ENCODE results near the gene OCA2. TPM values are rescaled to one million over a fixed set of nuclear protein-coding genes. Genes with fewer than 3 reads are reported as not detected.
"Not testable (repeated sequence)": the region's sequence is repeated elsewhere in the genome, so short reads cannot be mapped to it uniquely, and the experiment has no call there.

The OCA2 gene
- total RNA-seq, 2 experiments from 2014 or later = not detected

GRCh38 chr15:27714675-27715074 is 384.4 kb downstream of the OCA2 start:
- no peaks in the 10 kb centered on the region for H3K9me2 ChIP-seq (ENCODE audit: insufficient read depth, low read length)
- no peak overlapping the region for H3K4me2 ChIP-seq (ENCODE audit: low read length)
- H3K79me2 ChIP-seq (ENCODE audit: insufficient read depth, low read depth, low read length) = no peaks in the 10 kb centered on the region
- ChIA-PET POLR2A (no interaction called here), CTCF (ENCODE audit: unreplicated experiment) (no interaction called here)
- BruUV-seq (replicated peaks) = no TSS peak
- no peaks in the 10 kb centered on the region for H4K20me1 ChIP-seq (ENCODE audit: insufficient read depth, low read length)
- H3K4me3 ChIP-seq (ENCODE audit: low read depth, low read length, poor library complexity, severe bottlenecking) = no peak overlapping the region
- H3K9me3 ChIP-seq (ENCODE audit: low read length) = no peaks in the 10 kb centered on the region
- intact Hi-C loops (cut with micrococcal nuclease; ENCODE audit: unreplicated experiment) = no loop called here
- no peaks in the 10 kb centered on the region for H3K36me3 ChIP-seq (ENCODE audit: insufficient read depth, low read length)
- H3K27ac ChIP-seq (ENCODE audit: low read depth, low read length, poor library complexity, severe bottlenecking) = no peak overlapping the region
- no peaks in the 10 kb centered on the region for H3K4me1 ChIP-seq (ENCODE audit: insufficient read depth, low read length, poor library complexity, severe bottlenecking)
- no peak overlapping the region for H2AFZ ChIP-seq (ENCODE audit: low read length)
- TF ChIP-seq CTCF (conservative IDR thresholded peaks at IDR 0.05; ENCODE audit: low read length) (no peak), EZH2phosphoT487 (IDR thresholded peaks at IDR 0.05; ENCODE audit: borderline replicate concordance, low read depth, low read length) (no peak)
- DNase-seq (ENCODE audit: low spot score) = no peak

- DNase-seq (ENCODE audit: low spot score); H3K79me2 ChIP-seq (ENCODE audit: insufficient read depth, low read depth, low read length); intact Hi-C loops (cut with micrococcal nuclease; ENCODE audit: unreplicated experiment); H3K9me2 ChIP-seq (ENCODE audit: insufficient read depth, low read length); BruUV-seq (replicated peaks); H4K20me1 ChIP-seq (ENCODE audit: insufficient read depth, low read length); CTCF ChIA-PET (ENCODE audit: unreplicated experiment); H2AFZ ChIP-seq (ENCODE audit: low read length); H3K9me3 ChIP-seq (ENCODE audit: low read length); POLR2A ChIA-PET; H3K4me2 ChIP-seq (ENCODE audit: low read length); H3K36me3 ChIP-seq (ENCODE audit: insufficient read depth, low read length); H3K4me1 ChIP-seq (ENCODE audit: insufficient read depth, low read length, poor library complexity, severe bottlenecking); H3K27ac ChIP-seq (ENCODE audit: low read depth, low read length, poor library complexity, severe bottlenecking); H3K4me3 ChIP-seq (ENCODE audit: low read depth, low read length, poor library complexity, severe bottlenecking): not testable (repeated sequence)
Measured at GRCh38 chr15:27713850-27714249, 385.3 kb downstream of the OCA2 start.

DNA sequence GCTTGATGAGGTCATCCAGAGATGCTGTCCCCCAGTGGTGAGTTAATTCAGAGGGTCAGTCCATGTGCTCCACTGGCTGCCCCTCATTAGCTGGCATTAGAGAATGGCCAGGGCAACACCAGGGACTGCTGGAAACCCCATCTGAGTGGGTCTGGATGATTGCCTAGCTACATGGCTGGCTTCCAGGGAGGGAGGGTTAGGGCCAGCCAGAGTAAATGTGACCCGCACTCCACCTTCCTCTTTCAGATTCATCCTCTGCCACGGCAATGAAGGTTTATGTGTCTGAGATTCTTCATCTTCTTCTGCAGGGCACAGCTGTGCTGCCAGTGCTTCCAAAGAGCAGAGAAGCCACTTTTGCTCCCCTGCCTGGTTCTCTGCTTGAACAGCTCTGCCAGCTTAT is 391.9 kb downstream of the OCA2 start:
- intact Hi-C loops (cut with micrococcal nuclease; ENCODE audit: unreplicated experiment) = no loop called here
- Histone ChIP-seq H3K4me2 (ENCODE audit: low read length) (no peak overlapping the region), H3K4me3 (ENCODE audit: low read depth, low read length, poor library complexity, severe bottlenecking) (no peak overlapping the region), H2AFZ (ENCODE audit: low read length) (no peak overlapping the region), H3K4me1 (ENCODE audit: insufficient read depth, low read length, poor library complexity, severe bottlenecking) (no peaks in the 10 kb centered on the region), H3K27ac (ENCODE audit: low read depth, low read length, poor library complexity, severe bottlenecking) (no peak overlapping the region), H3K36me3 (ENCODE audit: insufficient read depth, low read length) (no peaks in the 10 kb centered on the region), H3K9me3 (ENCODE audit: low read length) (no peaks in the 10 kb centered on the region), H3K9me2 (ENCODE audit: insufficient read depth, low read length) (no peaks in the 10 kb centered on the region), H3K79me2 (ENCODE audit: insufficient read depth, low read depth, low read length) (no peaks in the 10 kb centered on the region), H4K20me1 (ENCODE audit: insufficient read depth, low read length) (no peaks in the 10 kb centered on the region)
- POLR2A ChIA-PET = no interaction called here
- BruUV-seq (replicated peaks) = no TSS peak
- no peak for TF ChIP-seq EZH2phosphoT487 (IDR thresholded peaks at IDR 0.05; ENCODE audit: borderline replicate concordance, low read depth, low read length)
- TF ChIP-seq CTCF (conservative IDR thresholded peaks at IDR 0.05; ENCODE audit: low read length) = no peak
- no peak for DNase-seq (ENCODE audit: low spot score)
- CTCF ChIA-PET (ENCODE audit: unreplicated experiment) = no interaction called here
